K562 (cell line): ENCODE results near the gene GFI1B. TPM values are rescaled to one million over a fixed set of nuclear protein-coding genes. Genes with fewer than 3 reads are reported as not detected.

ENCODE experiments used
- ATAC-seq: fragments of 200-7000 bp; cut with Tn5 transposase; 3 replicates; pipeline ENCODE4 v1.9.1; 2020; ENCODE audit warnings: moderate library complexity
- BruUV-seq: library from RNA; stranded (reverse); fragments of 400-500 nt; replicated peaks from 2 replicates; lab custom pipeline; 2021; lab: Mats Ljungman, UMichigan
- CTCF ChIA-PET: fragments of 300-600 bp; formaldehyde crosslinking; extraction: SDS; loops from one replicate; lab custom pipeline; 2021; ENCODE audit warnings: low intra/inter-chr PET ratio; lab: Yijun Ruan, JAX
- POLR2A ChIA-PET: fragments of 300-600, 350-650 bp; sonication (Branson Sonifier 250); formaldehyde crosslinking; extraction: SDS; loops from one replicate; lab custom pipeline; 2021; ENCODE audit warnings: antibody characterized with exemption, inconsistent platforms; lab: Yijun Ruan, JAX
- DNase-seq, 4 experiments: peaks; one replicate each; pipeline versions ENCODE4 v3.0.0 to v3.0.0-alpha.2; 2011 to 2018; ENCODE audit warnings: low spot score in 3 of 4, mixed read lengths in 3 of 4; ENCODE audit errors: extremely low read depth in 1 of 4
- FAIRE-seq: peaks from 2 replicates; lab custom pipeline; 2011; peaks lifted over from hg19 to GRCh38; lab: Jason Lieb, UNC
- H2AFZ ChIP-seq: 2 replicates; pipeline ENCODE4 v1.6.0; 2011; ENCODE audit warnings: low read depth, low read length, control low read depth, inconsistent platforms
- H3K27ac ChIP-seq: fragments of 200-600 bp; 3 replicates; pipeline ENCODE4 v1.8.0; 2011; ENCODE audit warnings: low read depth, mild to moderate bottlenecking, control low read depth, inconsistent platforms, low read length, moderate library complexity, mixed read lengths; ENCODE audit errors: extremely low read depth
- H3K27me3 ChIP-seq, 2 experiments: fragments of 300-600 bp in 1 of 2; 2 replicates in 1 of 2; 3 replicates in 1 of 2; pipeline versions ENCODE4 v1.6.0 to v1.8.0; 2011; ENCODE audit warnings: inconsistent platforms in 2 of 2, low read length in 2 of 2, mild to moderate bottlenecking in 1 of 2, mixed read lengths in 1 of 2, moderate library complexity in 1 of 2; ENCODE audit not compliant: control insufficient read depth in 2 of 2, insufficient read depth in 2 of 2
- H3K36me3 ChIP-seq: fragments of 300-600 bp; 3 replicates; pipeline ENCODE4 v1.8.0; 2011; ENCODE audit warnings: mild to moderate bottlenecking, low read length, inconsistent platforms; ENCODE audit not compliant: control insufficient read depth, insufficient read depth
- H3K4me1 ChIP-seq, 2 experiments: fragments of 200-600 bp in 1 of 2; replicated peaks in 1 of 2; 2 replicates in 1 of 2; 3 replicates in 1 of 2; pipeline versions ENCODE4 v1.5.1 to v1.8.0; 2011; ENCODE audit warnings: inconsistent platforms in 2 of 2, low read length in 2 of 2, mild to moderate bottlenecking in 1 of 2, mixed read lengths in 1 of 2, moderate library complexity in 1 of 2; ENCODE audit not compliant: control insufficient read depth in 2 of 2, insufficient read depth in 2 of 2
- H3K4me2 ChIP-seq: 2 replicates; pipeline ENCODE4 v1.6.1; 2011; ENCODE audit warnings: low read length, control low read depth, inconsistent platforms, mixed read lengths; ENCODE audit not compliant: insufficient read depth
- H3K4me3 ChIP-seq: fragments of 200-600 bp; sonication (generic), shearing (Covaris generic); 2 replicates; pipeline ENCODE4 v1.5.1; 2016; ENCODE audit warnings: control low read depth, inconsistent platforms
- H3K79me2 ChIP-seq: fragments of 200-600 bp; 3 replicates; pipeline ENCODE4 v1.8.0; 2011; ENCODE audit warnings: low read length, inconsistent platforms; ENCODE audit not compliant: control insufficient read depth, insufficient read depth
- H3K9ac ChIP-seq, 2 experiments: 2 replicates each; pipeline versions ENCODE4 v1.6.0 to v1.6.1; 2011; ENCODE audit warnings: low read depth in 2 of 2, low read length in 2 of 2, control low read depth in 1 of 2, inconsistent platforms in 1 of 2, mild to moderate bottlenecking in 1 of 2, mixed read lengths in 1 of 2; ENCODE audit not compliant: insufficient read depth in 1 of 2
- H3K9me1 ChIP-seq: one replicate; pipeline ENCODE4 v1.6.0; 2011; ENCODE audit warnings: inconsistent platforms, mild to moderate bottlenecking, low read length, moderate library complexity; ENCODE audit not compliant: control insufficient read depth, insufficient read depth
- H3K9me3 ChIP-seq: replicated peaks from 2 replicates; pipeline ENCODE4 v1.5.1; 2011; ENCODE audit warnings: low read depth, low read length, inconsistent platforms; ENCODE audit not compliant: control insufficient read depth, insufficient read depth
- H4K20me1 ChIP-seq: replicated peaks from 2 replicates; pipeline ENCODE4 v1.6.1; 2011; ENCODE audit warnings: low read length, inconsistent platforms, mixed read lengths; ENCODE audit not compliant: control insufficient read depth, insufficient read depth
- BRCA1 ChIP-seq, 2 experiments: fragments of 450-650 bp in 1 of 2; sonication (generic) in 1 of 2; formaldehyde crosslinking in 1 of 2; IDR thresholded peaks; 2 replicates each; pipeline versions ENCODE4 v1.5.0 to v1.6.1; 2017 to 2020; ENCODE audit warnings: mild to moderate bottlenecking in 1 of 2, missing genetic modification reagents in 1 of 2
- CEBPB ChIP-seq: fragments of 450-650 bp; IDR thresholded peaks from 2 replicates; pipeline ENCODE4 v1.6.1; 2016; ENCODE audit warnings: missing genetic modification characterization, missing compliant biosample characterization
- FOSL1 ChIP-seq: fragments of 200-800 bp; sonication (Bioruptor generic); conservative IDR thresholded peaks from 2 replicates; pipeline ENCODE4 v1.6.1; 2016; ENCODE audit warnings: missing genetic modification characterization, missing compliant biosample characterization
- FOXA3 ChIP-seq, 2 experiments: fragments of 450-650 bp in 1 of 2; sonication (generic) in 1 of 2; formaldehyde crosslinking; IDR thresholded peaks in 1 of 2; conservative IDR thresholded peaks in 1 of 2; 2 replicates each; pipeline versions ENCODE4 v1.4.0 to v1.8.0; 2020 to 2022; ENCODE audit warnings: mild to moderate bottlenecking in 2 of 2, missing genetic modification reagents in 1 of 2
- GTF2E2 ChIP-seq: fragments of 200-800 bp; sonication (Bioruptor generic); IDR thresholded peaks from 2 replicates; pipeline ENCODE4 v1.6.1; 2016; ENCODE audit warnings: missing genetic modification characterization, missing compliant biosample characterization
- HDAC6 ChIP-seq: IDR thresholded peaks from 2 replicates; pipeline ENCODE4 v1.6.1; 2012; ENCODE audit warnings: low read depth, mild to moderate bottlenecking, control low read depth, inconsistent platforms, low read length, moderate library complexity
- MCM5 ChIP-seq: fragments of 450-650 bp; IDR thresholded peaks from 2 replicates; pipeline ENCODE4 v1.6.1; 2016; ENCODE audit warnings: low read depth
- POU5F1 ChIP-seq: fragments of 150-350 bp; IDR thresholded peaks from 2 replicates; pipeline ENCODE4 v1.6.1; 2014; ENCODE audit warnings: borderline replicate concordance, low read length, low read depth, mild to moderate bottlenecking; ENCODE audit not compliant: partially characterized antibody
- PYGO2 ChIP-seq: fragments of 450-650 bp; IDR thresholded peaks from 2 replicates; pipeline ENCODE4 v1.6.1; 2016; ENCODE audit warnings: mild to moderate bottlenecking, missing genetic modification characterization, moderate library complexity, missing compliant biosample characterization
- SMARCA4 ChIP-seq: fragments of 450-650 bp; IDR thresholded peaks from 2 replicates; pipeline ENCODE4 v1.6.1; 2016
- SMARCC2 ChIP-seq: fragments of 450-650 bp; IDR thresholded peaks from 2 replicates; pipeline ENCODE4 v1.6.1; 2017; ENCODE audit warnings: antibody characterized with exemption, moderate library complexity, mild to moderate bottlenecking, low read depth
- TGIF2 ChIP-seq: sonication (generic); formaldehyde crosslinking; IDR thresholded peaks from 2 replicates; pipeline ENCODE4 v1.8.1; 2022; ENCODE audit warnings: mild to moderate bottlenecking, missing genetic modification reagents, moderate library complexity
- TOE1 ChIP-seq, 2 experiments: fragments of 450-650 bp in 1 of 2; sonication (generic) in 1 of 2; formaldehyde crosslinking in 1 of 2; IDR thresholded peaks; 2 replicates each; pipeline versions ENCODE4 v1.7.1 to v1.8.0; 2016 to 2022; ENCODE audit warnings: borderline replicate concordance in 2 of 2, mild to moderate bottlenecking in 2 of 2, antibody characterized with exemption in 1 of 2, inconsistent platforms in 1 of 2, low read depth in 1 of 2, missing genetic modification reagents in 1 of 2, moderate library complexity in 1 of 2
- TRIM28 ChIP-seq: fragments of 450-650 bp; IDR thresholded peaks from 2 replicates; pipeline ENCODE4 v1.6.1; 2017
- ZBED1 ChIP-seq: IDR thresholded peaks from 2 replicates; pipeline ENCODE4 v1.6.1; 2014
- ZNF766 ChIP-seq: fragments of 200-800 bp; sonication (Bioruptor generic); conservative IDR thresholded peaks from 2 replicates; pipeline ENCODE4 v1.6.1; 2016; ENCODE audit warnings: missing genetic modification characterization, missing compliant biosample characterization
- ZNF780A ChIP-seq: fragments of 250-450 bp; sonication (Bioruptor Pico); IDR thresholded peaks from 2 replicates; pipeline ENCODE4 v1.5.0; 2021; ENCODE audit warnings: mild to moderate bottlenecking
- ZSCAN29 ChIP-seq: fragments of 450-650 bp; IDR thresholded peaks from 2 replicates; pipeline ENCODE4 v1.6.1; 2017
- WGBS: fragments of 100-300 bp; shearing (Covaris generic); methylation state at CpG from one replicate; pipeline ENCODE4 v1.1.6; 2016; ENCODE audit warnings: low coverage, mixed read lengths; ENCODE audit not compliant: insufficient coverage; ENCODE audit errors: missing lambda C conversion rate; 5-methylcytosine and 5-hydroxymethylcytosine counted together
- in situ Hi-C: fragments of 300-500 bp; cut with MboI; formaldehyde crosslinking; loops from 4 replicates; pipeline ENCODE4 v1.15.0; 2018; ENCODE audit warnings: inconsistent platforms, mixed read lengths
- intact Hi-C: fragments of 100-400 bp; cut with micrococcal nuclease; formaldehyde crosslinking; loops from 2 replicates; pipeline ENCODE4 v1.14.2; 2022
- polyA plus RNA-seq, 8 experiments: library from polyadenylated mRNA; depleted of rRNA in 4 of 8; stranded (reverse) in 5 of 8; unstranded in 3 of 8; fragments of >200 nt; fragmentation: Nextera tagmentation in 2 of 8; fragmentation: Illumina TruSeq in 1 of 8; extraction: Ambion mirVana in 2 of 8; extraction: Trizol in 1 of 8; gene quantifications; 2 replicates each; pipeline versions ENCODE4 v1.2.1 to v1.2.3, GENCODE V29; 2011 to 2014; ENCODE audit warnings: inconsistent platforms in 1 of 8, missing spikeins in 1 of 8
- total RNA-seq, 7 experiments: library from RNA; depleted of rRNA in 6 of 7; stranded (reverse); fragments of >200 nt in 6 of 7; fragmentation: Illumina TruSeq in 2 of 7; extraction: Trizol in 2 of 7; gene quantifications; 2 replicates each; pipeline versions ENCODE4 v1.2.1 to v1.2.3, GENCODE V29; 2011 to 2021; ENCODE audit warnings: low replicate concordance in 1 of 7
- TF ChIP-seq, protein P1 (sequence below): fragments of 250-450 bp; sonication (Bioruptor Pico); IDR thresholded peaks from 2 replicates; pipeline ENCODE4 v1.5.0; 2022; ENCODE audit warnings: mild to moderate bottlenecking
- TF ChIP-seq, protein P2 (sequence below): sonication (generic); formaldehyde crosslinking; IDR thresholded peaks from 2 replicates; pipeline ENCODE4 v1.8.0; 2022; ENCODE audit warnings: mild to moderate bottlenecking, missing genetic modification reagents

GFI1B gene
- total and polyA plus RNA-seq, 9 of the 15 experiments (the other 6 are each of a cell fraction or from before 2014, with no cell fraction given), result 8.0 to 75.7 (median 34.5) TPM

DNA sequence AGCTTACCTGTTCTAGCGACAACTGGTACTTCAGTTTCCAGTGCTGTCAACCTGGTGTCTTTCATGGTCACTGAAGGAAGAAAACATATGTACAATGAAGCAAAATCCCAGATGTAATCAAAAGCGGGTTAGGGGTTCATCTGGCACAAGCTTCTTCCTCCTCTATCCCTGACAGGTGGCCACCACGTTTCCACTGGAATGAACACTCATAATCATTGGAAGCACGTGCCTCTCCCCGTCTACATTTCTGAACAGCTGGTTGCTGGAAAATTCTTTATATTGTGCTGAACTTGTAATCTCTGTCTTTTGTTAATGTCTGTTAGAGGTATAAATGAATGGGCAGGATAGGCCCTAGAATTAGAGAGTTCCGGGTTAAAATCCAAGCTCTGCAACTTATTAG, 43.5 kb upstream of the GFI1B start (continued):
- TF ChIP-seq, protein P1, sequence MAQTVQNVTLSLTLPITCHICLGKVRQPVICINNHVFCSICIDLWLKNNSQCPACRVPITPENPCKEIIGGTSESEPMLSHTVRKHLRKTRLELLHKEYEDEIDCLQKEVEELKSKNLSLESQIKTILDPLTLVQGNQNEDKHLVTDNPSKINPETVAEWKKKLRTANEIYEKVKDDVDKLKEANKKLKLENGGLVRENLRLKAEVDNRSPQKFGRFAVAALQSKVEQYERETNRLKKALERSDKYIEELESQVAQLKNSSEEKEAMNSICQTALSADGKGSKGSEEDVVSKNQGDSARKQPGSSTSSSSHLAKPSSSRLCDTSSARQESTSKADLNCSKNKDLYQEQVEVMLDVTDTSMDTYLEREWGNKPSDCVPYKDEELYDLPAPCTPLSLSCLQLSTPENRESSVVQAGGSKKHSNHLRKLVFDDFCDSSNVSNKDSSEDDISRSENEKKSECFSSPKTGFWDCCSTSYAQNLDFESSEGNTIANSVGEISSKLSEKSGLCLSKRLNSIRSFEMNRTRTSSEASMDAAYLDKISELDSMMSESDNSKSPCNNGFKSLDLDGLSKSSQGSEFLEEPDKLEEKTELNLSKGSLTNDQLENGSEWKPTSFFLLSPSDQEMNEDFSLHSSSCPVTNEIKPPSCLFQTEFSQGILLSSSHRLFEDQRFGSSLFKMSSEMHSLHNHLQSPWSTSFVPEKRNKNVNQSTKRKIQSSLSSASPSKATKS (CRISPR knock-in tag), result no peak
- TF ChIP-seq ZNF766 (CRISPR knock-in tag), result no peak
- no peak for TF ChIP-seq ZBED1
- no peak for TF ChIP-seq GTF2E2 (tag)

DNA sequence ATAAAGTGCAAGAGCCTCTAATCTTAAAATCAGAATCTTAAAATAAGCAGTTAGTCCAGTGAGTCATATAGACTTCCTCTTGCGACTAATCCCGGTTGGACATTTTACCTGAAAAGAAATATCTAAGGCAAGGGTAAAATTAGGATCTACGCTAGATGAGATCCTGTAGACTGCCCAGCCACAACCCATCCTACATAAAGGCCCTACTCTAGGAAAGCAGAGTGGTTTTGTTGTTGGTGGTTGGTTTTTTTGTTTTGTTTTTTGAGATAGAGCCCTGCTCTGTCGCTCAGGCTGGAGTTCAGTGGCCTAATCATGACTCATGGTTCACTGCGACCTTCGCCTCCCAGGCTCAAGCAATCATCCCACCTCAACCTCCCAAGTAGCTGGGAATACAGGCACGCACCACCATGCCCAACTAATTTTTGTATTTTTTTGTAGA, 41.0 kb upstream of the GFI1B start:
- Histone ChIP-seq H3K36me3 (peaks cover 9% of the 10 kb centered on the region; the same call in 1 of the 3 replicates), H3K4me1 (peaks cover 0 to 7% of the 10 kb centered on the region in 2 experiments; a peak in 4 of 5 replicates), H2AFZ (no peak overlapping the region), H3K4me3 (no peak overlapping the region), H4K20me1 (no peaks in the 10 kb centered on the region), H3K9me3 (no peaks in the 10 kb centered on the region), H3K4me2 (no peak overlapping the region; the same call in 1 of the 2 replicates), H3K79me2 (peaks cover 46% of the 10 kb centered on the region), H3K9ac (no peak overlapping the region), H3K27me3 (no peaks in the 10 kb centered on the region), H3K27ac (peak overlapping the region; percentile 43; the same call in 1 of the 3 replicates), H3K9me1 (no peaks in the 10 kb centered on the region)
- 44% methylated on average over 7 of the region's 7 CpGs for WGBS
- in situ Hi-C loops, result no loop called here
- ChIA-PET POLR2A (interaction anchor here (1.3 kb wide), 1 partner anchor 36 kb away, joined by 3 read pairs; no protein-coding TSS in a partner anchor), CTCF (no interaction called here)
- intact Hi-C loops, result no loop called here
- FAIRE-seq, result no peak
- ATAC-seq, result peak; percentile 66
- DNase-seq, result no peak
- BruUV-seq, result no TSS peak
- TF ChIP-seq FOXA3 (CRISPR knock-in tag; conservative IDR thresholded peaks at IDR 0.05 in 1 of 2, IDR thresholded peaks at IDR 0.05 in 1 of 2), result 0 out of 4 replicates have a peak, but pooled peaks of 1 of the 2 experiments have one; percentile 32
- peak; percentile 55; the same call in 1 of the 2 replicates for TF ChIP-seq SMARCC2
- TF ChIP-seq, protein P2, sequence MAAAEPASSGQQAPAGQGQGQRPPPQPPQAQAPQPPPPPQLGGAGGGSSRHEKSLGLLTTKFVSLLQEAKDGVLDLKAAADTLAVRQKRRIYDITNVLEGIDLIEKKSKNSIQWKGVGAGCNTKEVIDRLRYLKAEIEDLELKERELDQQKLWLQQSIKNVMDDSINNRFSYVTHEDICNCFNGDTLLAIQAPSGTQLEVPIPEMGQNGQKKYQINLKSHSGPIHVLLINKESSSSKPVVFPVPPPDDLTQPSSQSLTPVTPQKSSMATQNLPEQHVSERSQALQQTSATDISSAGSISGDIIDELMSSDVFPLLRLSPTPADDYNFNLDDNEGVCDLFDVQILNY (CRISPR knock-in tag), result no peak
- peak; percentile 57; the same call in 1 of the 2 replicates for TF ChIP-seq SMARCA4
- TF ChIP-seq ZNF780A (CRISPR knock-in tag), result no peak
- no peak for TF ChIP-seq TGIF2 (CRISPR knock-in tag)
- TF ChIP-seq TRIM28, result 0 out of 2 replicates have a peak, but pooled peaks have one; percentile 55
- TF ChIP-seq MCM5, result no peak
- no peak for TF ChIP-seq CEBPB (tag)
- no peak for TF ChIP-seq BRCA1 (IDR thresholded peaks at IDR 0.05)
- TF ChIP-seq BRCA1 (CRISPR knock-in tag; IDR thresholded peaks at IDR 0.05), result no peak
- TF ChIP-seq POU5F1, result no peak
- no peak for TF ChIP-seq ZSCAN29
- no peak for TF ChIP-seq HDAC6
- peak; percentile 89 for TF ChIP-seq FOSL1 (tag)
- no peak for TF ChIP-seq TOE1 (IDR thresholded peaks at IDR 0.05; ENCODE audit: borderline replicate concordance)
- TF ChIP-seq TOE1 (CRISPR knock-in tag; IDR thresholded peaks at IDR 0.05; ENCODE audit: borderline replicate concordance, low read depth), result no peak
- no peak for TF ChIP-seq PYGO2
